BJ (cell line): Measurements from ENCODE around the gene ALPP. TPM values are rescaled to one million over a fixed set of nuclear protein-coding genes. Genes with fewer than 3 reads are reported as not detected.
"Not testable (repeated sequence)": the region's sequence is repeated elsewhere in the genome, so short reads cannot be mapped to it uniquely, and the experiment has no call there.

Experiments used
- CTCF ChIA-PET: fragments of 350-600 bp; formaldehyde crosslinking; extraction: SDS; loops from one replicate; lab custom pipeline; 2021; ENCODE audit warnings: antibody characterized with exemption, inconsistent platforms; lab: Yijun Ruan, JAX
- POLR2A ChIA-PET: fragments of 300-600 bp; sonication (Branson Sonifier 250); formaldehyde crosslinking; extraction: SDS; loops from one replicate; lab custom pipeline; 2021; ENCODE audit warnings: antibody characterized with exemption; lab: Charles Lee
- DNase-seq: peaks from one replicate; pipeline ENCODE4 v3.0.0-alpha.2; 2011; ENCODE audit warnings: low read depth
- H3K27me3 ChIP-seq: 2 replicates; pipeline ENCODE4 v1.6.0; 2011; ENCODE audit warnings: low read length; ENCODE audit not compliant: control insufficient read depth, insufficient read depth
- H3K36me3 ChIP-seq: 2 replicates; pipeline ENCODE4 v1.5.1; 2011; ENCODE audit warnings: low read length; ENCODE audit not compliant: control insufficient read depth, insufficient read depth
- H3K4me3 ChIP-seq: 2 replicates; pipeline ENCODE4 v1.5.1; 2011; ENCODE audit warnings: low read depth, mild to moderate bottlenecking, control low read depth, low read length
- polyA plus RNA-seq: library from polyadenylated mRNA; depleted of rRNA; stranded (reverse); fragments of >200 nt; gene quantifications from 2 replicates; pipeline ENCODE4 v1.2.3, GENCODE V29; 2011
- TF ChIP-seq, protein P1 (sequence below): IDR thresholded peaks from 2 replicates; pipeline ENCODE4 v1.5.1; 2011; ENCODE audit warnings: low read depth, mild to moderate bottlenecking, control low read depth, inconsistent platforms, low read length, moderate library complexity; ENCODE audit not compliant: insufficient read depth

Gene ALPP
- polyA plus RNA-seq, 1 experiment = not detected

DNA sequence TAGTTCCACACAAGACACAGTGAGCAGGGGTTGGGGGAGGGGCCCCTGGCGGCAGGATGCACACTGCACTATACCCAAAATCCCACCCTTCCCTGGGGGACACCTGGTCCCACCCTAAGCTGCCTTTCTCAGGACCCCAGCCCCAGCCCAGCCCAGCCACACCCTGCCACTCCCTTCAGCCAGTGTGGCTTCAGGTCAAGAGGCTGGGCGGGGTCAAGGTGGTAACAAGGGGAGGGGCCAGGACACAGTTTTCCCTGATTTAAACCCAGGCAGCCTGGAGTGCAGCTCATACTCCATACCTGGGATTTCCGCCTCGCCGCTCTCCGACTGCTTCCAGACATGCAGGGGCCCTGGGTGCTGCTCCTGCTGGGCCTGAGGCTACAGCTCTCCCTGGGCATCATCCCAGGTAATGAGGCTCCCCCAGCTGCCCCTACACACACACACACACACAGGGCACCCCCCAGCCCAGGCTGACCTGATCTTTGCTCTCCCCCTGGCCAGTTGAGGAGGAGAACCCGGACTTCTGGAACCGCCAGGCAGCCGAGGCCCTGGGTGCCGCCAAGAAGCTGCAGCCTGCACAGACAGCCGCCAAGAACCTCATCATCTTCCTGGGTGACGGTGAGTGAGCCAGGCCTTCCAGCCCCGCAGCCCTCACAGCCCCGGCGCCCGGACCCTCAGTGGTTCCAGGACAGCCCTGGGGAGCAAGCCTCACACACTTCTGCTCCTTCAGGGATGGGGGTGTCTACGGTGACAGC, 28.2 kb downstream of the ALPP start, which contains the start of gene ALPG:
TSS of gene ALPG (plus strand) at position 289 of the 755 bp plus-strand sequence. CDS start at position 340, 51 bp downstream.
- H3K4me3 ChIP-seq = no peak within 1 kb of the TSS
- H3K36me3 ChIP-seq = no peaks in the 10 kb centered on the region
- TF ChIP-seq, protein P1, sequence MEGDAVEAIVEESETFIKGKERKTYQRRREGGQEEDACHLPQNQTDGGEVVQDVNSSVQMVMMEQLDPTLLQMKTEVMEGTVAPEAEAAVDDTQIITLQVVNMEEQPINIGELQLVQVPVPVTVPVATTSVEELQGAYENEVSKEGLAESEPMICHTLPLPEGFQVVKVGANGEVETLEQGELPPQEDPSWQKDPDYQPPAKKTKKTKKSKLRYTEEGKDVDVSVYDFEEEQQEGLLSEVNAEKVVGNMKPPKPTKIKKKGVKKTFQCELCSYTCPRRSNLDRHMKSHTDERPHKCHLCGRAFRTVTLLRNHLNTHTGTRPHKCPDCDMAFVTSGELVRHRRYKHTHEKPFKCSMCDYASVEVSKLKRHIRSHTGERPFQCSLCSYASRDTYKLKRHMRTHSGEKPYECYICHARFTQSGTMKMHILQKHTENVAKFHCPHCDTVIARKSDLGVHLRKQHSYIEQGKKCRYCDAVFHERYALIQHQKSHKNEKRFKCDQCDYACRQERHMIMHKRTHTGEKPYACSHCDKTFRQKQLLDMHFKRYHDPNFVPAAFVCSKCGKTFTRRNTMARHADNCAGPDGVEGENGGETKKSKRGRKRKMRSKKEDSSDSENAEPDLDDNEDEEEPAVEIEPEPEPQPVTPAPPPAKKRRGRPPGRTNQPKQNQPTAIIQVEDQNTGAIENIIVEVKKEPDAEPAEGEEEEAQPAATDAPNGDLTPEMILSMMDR = no peak
- no peak for DNase-seq
- POLR2A ChIA-PET = no interaction called here
- CTCF ChIA-PET = interaction anchor here (0.6 kb wide), 1 partner anchor 32 kb away, joined by 3 read pairs; no protein-coding TSS in a partner anchor
- peaks cover 7% of the 10 kb centered on the region for H3K27me3 ChIP-seq

- CTCF ChIA-PET, H3K27me3 ChIP-seq, POLR2A ChIA-PET, H3K4me3 ChIP-seq, H3K36me3 ChIP-seq, DNase-seq: not testable (repeated sequence)
Observed at GRCh38 chr2:232407428-232408150, 29.0 kb downstream of the ALPP start.

DNA sequence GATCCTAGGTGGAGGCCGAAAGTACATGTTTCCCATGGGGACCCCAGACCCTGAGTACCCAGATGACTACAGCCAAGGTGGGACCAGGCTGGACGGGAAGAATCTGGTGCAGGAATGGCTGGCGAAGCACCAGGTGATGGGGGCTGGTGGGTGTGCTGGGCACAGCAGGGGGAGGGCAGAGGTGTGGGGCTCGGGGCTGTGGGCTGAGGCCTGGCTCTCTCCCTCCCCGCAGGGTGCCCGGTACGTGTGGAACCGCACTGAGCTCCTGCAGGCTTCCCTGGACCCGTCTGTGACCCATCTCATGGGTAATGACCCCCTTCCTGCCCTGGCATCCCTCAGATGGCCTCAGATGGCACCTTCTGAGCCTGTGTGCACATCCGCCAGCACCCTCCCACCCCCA, 29.7 kb downstream of the ALPP start:
- H3K27me3 ChIP-seq, H3K36me3 ChIP-seq, H3K4me3 ChIP-seq, POLR2A ChIA-PET, DNase-seq, CTCF ChIA-PET: not testable (repeated sequence)

DNA sequence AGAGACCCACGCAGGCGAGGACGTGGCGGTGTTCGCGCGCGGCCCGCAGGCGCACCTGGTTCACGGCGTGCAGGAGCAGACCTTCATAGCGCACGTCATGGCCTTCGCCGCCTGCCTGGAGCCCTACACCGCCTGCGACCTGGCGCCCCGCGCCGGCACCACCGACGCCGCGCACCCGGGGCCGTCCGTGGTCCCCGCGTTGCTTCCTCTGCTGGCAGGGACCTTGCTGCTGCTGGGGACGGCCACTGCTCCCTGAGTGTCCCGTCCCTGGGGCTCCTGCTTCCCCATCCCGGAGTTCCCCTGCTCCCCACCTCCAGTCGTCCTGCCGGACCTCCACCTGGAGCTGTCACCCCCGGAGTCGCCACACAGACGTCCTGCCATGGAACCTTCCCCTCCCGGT, 31.1 kb downstream of the ALPP start:
- H3K36me3 ChIP-seq, CTCF ChIA-PET, H3K27me3 ChIP-seq, DNase-seq, H3K4me3 ChIP-seq, POLR2A ChIA-PET: not testable (repeated sequence)

DNA sequence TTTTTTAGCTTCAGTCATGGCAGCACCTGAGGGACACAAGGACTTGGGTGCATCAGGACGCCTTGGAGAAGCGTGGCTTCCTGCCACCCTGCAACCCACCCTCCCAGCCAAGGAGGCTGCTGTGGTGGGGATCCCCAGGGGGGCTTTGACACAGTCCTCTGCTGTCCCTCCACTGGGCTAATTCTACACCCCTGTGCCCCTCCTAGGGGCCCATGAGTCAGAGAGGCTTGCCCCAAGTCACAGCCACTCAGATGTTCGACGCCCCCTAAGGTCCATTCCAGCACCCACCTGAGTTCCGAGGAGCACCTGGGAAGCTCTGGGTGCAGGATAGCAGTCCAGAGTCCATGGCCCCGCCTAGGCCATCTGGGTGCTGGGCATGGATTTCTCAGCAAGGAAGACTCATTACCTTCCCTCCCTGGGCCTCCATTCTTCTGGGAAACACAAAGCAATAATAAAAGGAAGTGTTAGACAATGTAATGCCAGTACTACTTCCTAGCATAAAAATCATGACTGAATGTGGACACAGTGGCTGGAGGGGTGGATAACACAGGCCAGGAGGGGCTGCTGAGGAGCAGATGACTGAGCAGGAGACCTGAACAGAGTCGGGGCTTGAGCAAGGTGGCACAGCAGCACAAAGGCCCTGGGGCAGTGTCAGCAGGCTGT, 31.8 kb downstream of the ALPP start:
- POLR2A ChIA-PET = no interaction called here
- CTCF ChIA-PET = interaction anchor here (1.6 kb wide), 1 partner anchor 43 kb away, joined by 3 read pairs; no protein-coding TSS in a partner anchor
- Histone ChIP-seq H3K27me3 (peaks cover 7% of the 10 kb centered on the region), H3K36me3 (no peaks in the 10 kb centered on the region), H3K4me3 (no peak overlapping the region)
- no peak for DNase-seq
- TF ChIP-seq, protein P1 = no peak

- Histone ChIP-seq H3K36me3 (no peaks in the 10 kb centered on the region), H3K27me3 (peaks cover 11% of the 10 kb centered on the region), H3K4me3 (no peak overlapping the region)
- CTCF ChIA-PET = interaction anchor here (1.1 to 1.6 kb wide), 3 partner anchors 38 to 46 kb away, joined by 3 read pairs; no protein-coding TSS in a partner anchor
- TF ChIP-seq, protein P1 = no peak
- POLR2A ChIA-PET = no interaction called here
- DNase-seq = no peak
Observed at GRCh38 chr2:232411901-232412629, 33.5 kb downstream of the ALPP start.
